GM18498 (cell line): ENCODE data around the gene DCC.

Experiments used
- ATAC-seq: cut with Tn5 transposase; IDR thresholded peaks from one replicate; pipeline ENCODE4 v1.9.1; 2021; ENCODE audit warnings: mild to moderate bottlenecking, moderate library complexity; ENCODE audit not compliant: unreplicated experiment

DCC gene

GRCh38 chr18:53004798-53005197, 664.8 kb downstream of the DCC start:
- ATAC-seq: no peak

GRCh38 chr18:53018791-53019190, 678.8 kb downstream of the DCC start:
- no peak for ATAC-seq

- no peak for ATAC-seq
Observed at GRCh38 chr18:53025247-53025646, 685.2 kb downstream of the DCC start.

- no peak for ATAC-seq
Observed at GRCh38 chr18:53028565-53028964, 688.6 kb downstream of the DCC start.

- ATAC-seq: no peak
Observed at GRCh38 chr18:53033128-53033527, 693.1 kb downstream of the DCC start.

- no peak for ATAC-seq
Observed at GRCh38 chr18:53038608-53039007, 698.6 kb downstream of the DCC start.

GRCh38 chr18:53040286-53040685, 700.3 kb downstream of the DCC start:
- ATAC-seq: no peak

GRCh38 chr18:53056064-53056463, 716.1 kb downstream of the DCC start:
- ATAC-seq: no peak

- no peak for ATAC-seq
Observed at GRCh38 chr18:53070788-53071187, 730.8 kb downstream of the DCC start.

- ATAC-seq: no peak
Observed at GRCh38 chr18:53080687-53081086, 740.7 kb downstream of the DCC start.

- ATAC-seq: no peak
Observed at GRCh38 chr18:53093636-53094035, 753.6 kb downstream of the DCC start.

- no peak for ATAC-seq
Observed at GRCh38 chr18:53101536-53102105, 761.6 kb downstream of the DCC start.

GRCh38 chr18:53114441-53114840, 774.4 kb downstream of the DCC start:
- no peak for ATAC-seq

GRCh38 chr18:53115876-53116585, 776.0 kb downstream of the DCC start:
- no peak for ATAC-seq

GRCh38 chr18:53117851-53118250, 777.9 kb downstream of the DCC start:
- no peak for ATAC-seq

- no peak for ATAC-seq
Observed at GRCh38 chr18:53126210-53126609, 786.2 kb downstream of the DCC start.

- no peak for ATAC-seq
Observed at GRCh38 chr18:53131001-53131400, 791.0 kb downstream of the DCC start.

- ATAC-seq: no peak
Observed at GRCh38 chr18:53134711-53135110, 794.7 kb downstream of the DCC start.

- ATAC-seq: no peak
Observed at GRCh38 chr18:53135654-53136053, 795.7 kb downstream of the DCC start.

- no peak for ATAC-seq
Observed at GRCh38 chr18:53139746-53140500, 799.9 kb downstream of the DCC start.

GRCh38 chr18:53142005-53142404, 802.0 kb downstream of the DCC start:
- no peak for ATAC-seq

GRCh38 chr18:53147472-53147871, 807.5 kb downstream of the DCC start:
- no peak for ATAC-seq
